ENCODE data around the gene LPXN. TPM values are rescaled to one million over a fixed set of nuclear protein-coding genes. Genes with fewer than 3 reads are reported as not detected.

LPXN gene
- polyA plus RNA-seq, 2 of the 4 experiments (the other 2 are of a cell fraction), result 2.5 to 6.6 TPM

DNA sequence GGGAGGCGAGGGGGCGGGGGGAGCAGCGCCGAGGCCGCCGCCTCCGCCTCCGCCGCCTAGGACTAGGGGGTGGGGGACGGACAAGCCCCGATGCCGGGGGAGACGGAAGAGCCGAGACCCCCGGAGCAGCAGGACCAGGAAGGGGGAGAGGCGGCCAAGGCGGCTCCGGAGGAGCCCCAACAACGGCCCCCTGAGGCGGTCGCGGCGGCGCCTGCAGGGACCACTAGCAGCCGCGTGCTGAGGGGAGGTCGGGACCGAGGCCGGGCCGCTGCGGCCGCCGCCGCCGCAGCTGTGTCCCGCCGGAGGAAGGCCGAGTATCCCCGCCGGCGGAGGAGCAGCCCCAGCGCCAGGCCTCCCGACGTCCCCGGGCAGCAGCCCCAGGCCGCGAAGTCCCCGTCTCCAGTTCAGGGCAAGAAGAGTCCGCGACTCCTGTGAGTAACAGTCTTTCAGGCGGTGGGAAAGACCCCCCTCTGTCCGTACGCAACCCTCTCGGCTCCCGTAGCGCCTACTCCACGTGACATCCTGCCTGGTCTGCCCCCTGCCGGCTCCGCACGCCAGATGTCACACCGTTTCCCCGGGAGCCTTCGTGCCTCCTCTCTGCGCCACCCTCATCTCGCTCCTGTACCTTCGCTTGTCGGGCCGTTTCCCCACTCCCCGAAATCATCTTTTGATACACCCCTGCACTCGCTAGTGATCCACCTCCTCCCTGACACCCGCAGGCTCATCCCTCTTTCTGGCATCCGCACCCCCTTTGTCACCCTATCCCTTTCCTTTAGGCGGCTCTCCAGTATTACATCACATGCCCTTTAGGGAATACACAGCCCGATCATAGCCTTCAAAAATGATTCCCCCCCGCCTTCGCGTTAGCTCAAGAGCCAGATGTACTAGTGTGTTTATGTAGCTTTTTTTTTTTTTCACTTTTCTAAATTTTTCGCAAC, 3.8 kb upstream of the LPXN start:
- FAIRE-seq (no peak), ATAC-seq (peak; percentile 71 to 74), DNase-seq (ENCODE audit: low read depth in 1 of 2, low spot score in 1 of 2) (peak; percentile 65 to 92)
- H3K27ac ChIP-seq, result peak overlapping the region; percentile 98 to 100
- no peaks in the 10 kb centered on the region for H3K9me3 ChIP-seq
- CTCF ChIA-PET, result interaction anchor here (0.6 to 2.5 kb wide), 7 partner anchors 12 to 996 kb away, joined by 3 to 9 read pairs (median 6); no protein-coding TSS in a partner anchor
- peaks cover 63% of the 10 kb centered on the region for H3K4me1 ChIP-seq
- peak overlapping the region; percentile 98 for H3K4me3 ChIP-seq
- POLR2A ChIA-PET, result no interaction called here
- 1% methylated on average over 28 of the region's 78 CpGs for WGBS (ENCODE audit: missing lambda C conversion rate)
- no peak; the same call in 1 of the 2 replicates for TF ChIP-seq HOXB13 (CRISPR knock-in tag; IDR thresholded peaks at IDR 0.05; ENCODE audit: low read depth)
- TF ChIP-seq CEBPB (IDR thresholded peaks at IDR 0.05), result peak in 1 of 2 experiments; percentile 64; a peak in 2 of 4 replicates
- peak; percentile 84; the same call in 1 of the 2 replicates for TF ChIP-seq MYC (IDR thresholded peaks at IDR 0.05; ENCODE audit: borderline replicate concordance, low read length)
- peak; percentile 86 for TF ChIP-seq PHF8 (IDR thresholded peaks at IDR 0.05; ENCODE audit: borderline replicate concordance, low read depth)
- TF ChIP-seq, protein P1, sequence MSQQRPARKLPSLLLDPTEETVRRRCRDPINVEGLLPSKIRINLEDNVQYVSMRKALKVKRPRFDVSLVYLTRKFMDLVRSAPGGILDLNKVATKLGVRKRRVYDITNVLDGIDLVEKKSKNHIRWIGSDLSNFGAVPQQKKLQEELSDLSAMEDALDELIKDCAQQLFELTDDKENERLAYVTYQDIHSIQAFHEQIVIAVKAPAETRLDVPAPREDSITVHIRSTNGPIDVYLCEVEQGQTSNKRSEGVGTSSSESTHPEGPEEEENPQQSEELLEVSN (IDR thresholded peaks at IDR 0.05; ENCODE audit: borderline replicate concordance, low read depth), result peak; percentile 74
- TF ChIP-seq EP300 (IDR thresholded peaks at IDR 0.05), result 0 out of 5 replicates have a peak, but pooled peaks of 1 of the 2 experiments have one; percentile 16
- TF ChIP-seq NPAS2 (CRISPR knock-in tag; IDR thresholded peaks at IDR 0.05; ENCODE audit: borderline replicate concordance), result peak; percentile 90; the same call in 1 of the 2 replicates
- peak; percentile 65 for TF ChIP-seq POLR2A (IDR thresholded peaks at IDR 0.05; ENCODE audit: low read length)
- TF ChIP-seq, protein P2, sequence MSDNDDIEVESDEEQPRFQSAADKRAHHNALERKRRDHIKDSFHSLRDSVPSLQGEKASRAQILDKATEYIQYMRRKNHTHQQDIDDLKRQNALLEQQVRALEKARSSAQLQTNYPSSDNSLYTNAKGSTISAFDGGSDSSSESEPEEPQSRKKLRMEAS (IDR thresholded peaks at IDR 0.05), result peak; percentile 98
- no peak for TF ChIP-seq HOXA7 (CRISPR knock-in tag; IDR thresholded peaks at IDR 0.05)
- no peak for TF ChIP-seq ZSCAN20 (CRISPR knock-in tag; IDR thresholded peaks at IDR 0.05)
- TF ChIP-seq, protein P3, sequence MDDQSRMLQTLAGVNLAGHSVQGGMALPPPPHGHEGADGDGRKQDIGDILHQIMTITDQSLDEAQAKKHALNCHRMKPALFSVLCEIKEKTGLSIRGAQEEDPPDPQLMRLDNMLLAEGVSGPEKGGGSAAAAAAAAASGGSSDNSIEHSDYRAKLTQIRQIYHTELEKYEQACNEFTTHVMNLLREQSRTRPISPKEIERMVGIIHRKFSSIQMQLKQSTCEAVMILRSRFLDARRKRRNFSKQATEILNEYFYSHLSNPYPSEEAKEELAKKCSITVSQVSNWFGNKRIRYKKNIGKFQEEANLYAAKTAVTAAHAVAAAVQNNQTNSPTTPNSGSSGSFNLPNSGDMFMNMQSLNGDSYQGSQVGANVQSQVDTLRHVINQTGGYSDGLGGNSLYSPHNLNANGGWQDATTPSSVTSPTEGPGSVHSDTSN (IDR thresholded peaks at IDR 0.05), result no peak
- no peak for TF ChIP-seq ZNF302 (CRISPR knock-in tag; IDR thresholded peaks at IDR 0.05)
- TF ChIP-seq, protein P4, sequence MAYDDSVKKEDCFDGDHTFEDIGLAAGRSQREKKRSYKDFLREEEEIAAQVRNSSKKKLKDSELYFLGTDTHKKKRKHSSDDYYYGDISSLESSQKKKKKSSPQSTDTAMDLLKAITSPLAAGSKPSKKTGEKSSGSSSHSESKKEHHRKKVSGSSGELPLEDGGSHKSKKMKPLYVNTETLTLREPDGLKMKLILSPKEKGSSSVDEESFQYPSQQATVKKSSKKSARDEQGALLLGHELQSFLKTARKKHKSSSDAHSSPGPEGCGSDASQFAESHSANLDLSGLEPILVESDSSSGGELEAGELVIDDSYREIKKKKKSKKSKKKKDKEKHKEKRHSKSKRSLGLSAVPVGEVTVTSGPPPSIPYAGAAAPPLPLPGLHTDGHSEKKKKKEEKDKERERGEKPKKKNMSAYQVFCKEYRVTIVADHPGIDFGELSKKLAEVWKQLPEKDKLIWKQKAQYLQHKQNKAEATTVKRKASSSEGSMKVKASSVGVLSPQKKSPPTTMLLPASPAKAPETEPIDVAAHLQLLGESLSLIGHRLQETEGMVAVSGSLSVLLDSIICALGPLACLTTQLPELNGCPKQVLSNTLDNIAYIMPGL (CRISPR knock-in tag; IDR thresholded peaks at IDR 0.05; ENCODE audit: borderline replicate concordance), result peak; percentile 56; the same call in 1 of the 2 replicates
- TF ChIP-seq POLR2AphosphoS2 (conservative IDR thresholded peaks at IDR 0.05; ENCODE audit: low read length), result no peak
- no peak for TF ChIP-seq RFX5 (IDR thresholded peaks at IDR 0.05)
- TF ChIP-seq FOSL2 (IDR thresholded peaks at IDR 0.05), result no peak
- TF ChIP-seq FOSL2 (CRISPR knock-in tag; IDR thresholded peaks at IDR 0.05), result 0 out of 2 replicates have a peak, but pooled peaks have one; percentile 4
- 0 out of 2 replicates have a peak, but pooled peaks have one; percentile 19 for TF ChIP-seq TFCP2L1 (CRISPR knock-in tag; IDR thresholded peaks at IDR 0.05)
- TF ChIP-seq MAZ (IDR thresholded peaks at IDR 0.05; ENCODE audit: borderline replicate concordance, low read depth, low read length), result peak; percentile 32; the same call in 1 of the 2 replicates
- TF ChIP-seq JUN (IDR thresholded peaks at IDR 0.05), result peak; percentile 17 to 80; a peak in 3 of 5 replicates
- TF ChIP-seq, protein P5, sequence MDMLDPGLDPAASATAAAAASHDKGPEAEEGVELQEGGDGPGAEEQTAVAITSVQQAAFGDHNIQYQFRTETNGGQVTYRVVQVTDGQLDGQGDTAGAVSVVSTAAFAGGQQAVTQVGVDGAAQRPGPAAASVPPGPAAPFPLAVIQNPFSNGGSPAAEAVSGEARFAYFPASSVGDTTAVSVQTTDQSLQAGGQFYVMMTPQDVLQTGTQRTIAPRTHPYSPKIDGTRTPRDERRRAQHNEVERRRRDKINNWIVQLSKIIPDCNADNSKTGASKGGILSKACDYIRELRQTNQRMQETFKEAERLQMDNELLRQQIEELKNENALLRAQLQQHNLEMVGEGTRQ (IDR thresholded peaks at IDR 0.05), result peak; percentile 92
- TF ChIP-seq, protein P6, sequence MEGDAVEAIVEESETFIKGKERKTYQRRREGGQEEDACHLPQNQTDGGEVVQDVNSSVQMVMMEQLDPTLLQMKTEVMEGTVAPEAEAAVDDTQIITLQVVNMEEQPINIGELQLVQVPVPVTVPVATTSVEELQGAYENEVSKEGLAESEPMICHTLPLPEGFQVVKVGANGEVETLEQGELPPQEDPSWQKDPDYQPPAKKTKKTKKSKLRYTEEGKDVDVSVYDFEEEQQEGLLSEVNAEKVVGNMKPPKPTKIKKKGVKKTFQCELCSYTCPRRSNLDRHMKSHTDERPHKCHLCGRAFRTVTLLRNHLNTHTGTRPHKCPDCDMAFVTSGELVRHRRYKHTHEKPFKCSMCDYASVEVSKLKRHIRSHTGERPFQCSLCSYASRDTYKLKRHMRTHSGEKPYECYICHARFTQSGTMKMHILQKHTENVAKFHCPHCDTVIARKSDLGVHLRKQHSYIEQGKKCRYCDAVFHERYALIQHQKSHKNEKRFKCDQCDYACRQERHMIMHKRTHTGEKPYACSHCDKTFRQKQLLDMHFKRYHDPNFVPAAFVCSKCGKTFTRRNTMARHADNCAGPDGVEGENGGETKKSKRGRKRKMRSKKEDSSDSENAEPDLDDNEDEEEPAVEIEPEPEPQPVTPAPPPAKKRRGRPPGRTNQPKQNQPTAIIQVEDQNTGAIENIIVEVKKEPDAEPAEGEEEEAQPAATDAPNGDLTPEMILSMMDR (IDR thresholded peaks at IDR 0.05), result peak; percentile 62
- peak overlapping the region; percentile 70 for H3K4me2 ChIP-seq

Data from A549 (cell line).